NCI-H2196 (cell line): Measurements from ENCODE around the gene UBC.
A peak's percentile ranks its signal among the peaks of the same experiment; 100 is the strongest.
"Not testable (repeated sequence)": the region's sequence is repeated elsewhere in the genome, so short reads cannot be mapped to it uniquely, and the experiment has no call there.

ENCODE experiments used
- DNase-seq: peaks from one replicate; lab custom pipeline; 2025; ENCODE audit not compliant: unreplicated experiment; lab: John Stamatoyannopoulos, UW

The UBC gene

DNA sequence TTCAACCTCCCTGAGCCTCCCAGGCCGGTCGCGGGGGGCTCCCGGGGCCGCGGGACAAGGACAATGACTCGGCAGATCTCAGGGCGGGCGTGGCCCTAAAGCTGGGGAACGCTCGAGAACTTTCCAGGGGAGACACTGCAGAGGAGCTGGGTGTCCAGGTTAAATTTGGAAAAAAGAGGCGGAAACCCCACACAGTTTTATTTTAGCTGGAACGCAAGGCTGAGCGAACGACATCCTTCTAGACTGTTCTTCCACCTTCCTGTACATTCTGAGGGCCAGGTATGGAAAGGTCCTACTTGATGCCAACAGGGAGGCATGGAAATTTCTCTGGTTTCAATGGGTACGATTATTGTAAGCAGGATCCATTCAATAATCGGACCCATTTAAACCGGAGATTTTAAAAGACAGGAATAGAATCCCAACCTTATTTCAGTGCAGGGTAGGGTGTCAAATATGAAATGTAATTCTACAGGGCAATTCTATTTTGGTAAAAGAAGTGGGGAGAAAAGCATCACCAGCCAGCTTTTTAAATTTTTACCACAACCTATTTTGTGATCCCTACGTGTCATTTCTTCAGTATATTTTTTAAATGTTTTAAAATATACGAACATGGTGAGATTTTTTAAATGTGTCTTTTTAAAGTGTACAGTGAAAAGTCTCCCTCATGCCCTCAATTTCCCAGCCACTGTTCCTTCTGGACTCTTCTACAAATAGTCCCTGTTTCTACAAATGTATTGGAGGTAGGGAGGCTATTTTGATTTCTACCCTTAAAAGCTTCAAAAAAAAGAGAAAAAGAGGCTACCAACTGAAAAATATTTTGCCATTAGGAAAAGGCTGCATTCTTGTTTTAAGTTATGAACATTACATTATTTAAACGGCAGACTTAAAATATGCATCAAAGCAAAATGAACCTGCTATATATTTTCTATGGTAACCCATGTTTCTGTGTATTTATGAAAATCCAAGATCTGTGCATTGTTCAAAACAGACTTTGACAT is 1.1 kb upstream of the UBC start:
- no peak for DNase-seq

DNA sequence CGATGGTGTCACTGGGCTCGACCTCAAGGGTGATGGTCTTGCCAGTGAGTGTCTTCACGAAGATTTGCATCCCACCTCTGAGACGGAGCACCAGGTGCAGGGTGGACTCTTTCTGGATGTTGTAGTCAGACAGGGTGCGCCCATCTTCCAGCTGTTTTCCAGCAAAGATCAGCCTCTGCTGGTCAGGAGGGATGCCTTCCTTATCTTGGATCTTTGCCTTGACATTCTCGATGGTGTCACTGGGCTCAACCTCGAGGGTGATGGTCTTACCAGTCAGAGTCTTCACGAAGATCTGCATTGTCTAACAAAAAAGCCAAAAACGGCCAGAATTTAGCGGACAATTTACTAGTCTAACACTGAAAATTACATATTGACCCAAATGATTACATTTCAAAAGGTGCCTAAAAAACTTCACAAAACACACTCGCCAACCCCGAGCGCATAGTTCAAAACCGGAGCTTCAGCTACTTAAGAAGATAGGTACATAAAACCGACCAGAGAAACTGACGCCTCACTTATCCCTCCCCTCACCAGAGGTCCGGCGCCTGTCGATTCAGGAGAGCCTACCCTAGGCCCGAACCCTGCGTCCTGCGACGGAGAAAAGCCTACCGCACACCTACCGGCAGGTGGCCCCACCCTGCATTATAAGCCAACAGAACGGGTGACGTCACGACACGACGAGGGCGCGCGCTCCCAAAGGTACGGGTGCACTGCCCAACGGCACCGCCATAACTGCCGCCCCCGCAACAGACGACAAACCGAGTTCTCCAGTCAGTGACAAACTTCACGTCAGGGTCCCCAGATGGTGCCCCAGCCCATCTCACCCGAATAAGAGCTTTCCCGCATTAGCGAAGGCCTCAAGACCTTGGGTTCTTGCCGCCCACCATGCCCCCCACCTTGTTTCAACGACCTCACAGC is 717 bp downstream of the UBC start:
- no peak for DNase-seq

GRCh38 chr12:124912529-124913287 is 1.7 kb downstream of the UBC start:
- not testable (repeated sequence) for DNase-seq

GRCh38 chr12:124911521-124911920 is 2.9 kb downstream of the UBC start:
- DNase-seq: not testable (repeated sequence)

GRCh38 chr12:124910561-124911478 is 3.6 kb downstream of the UBC start:
- DNase-seq: no peak

- no peak for DNase-seq
These were observed 4.5 kb downstream of the UBC start for GRCh38 chr12:124909831-124910560.

DNA sequence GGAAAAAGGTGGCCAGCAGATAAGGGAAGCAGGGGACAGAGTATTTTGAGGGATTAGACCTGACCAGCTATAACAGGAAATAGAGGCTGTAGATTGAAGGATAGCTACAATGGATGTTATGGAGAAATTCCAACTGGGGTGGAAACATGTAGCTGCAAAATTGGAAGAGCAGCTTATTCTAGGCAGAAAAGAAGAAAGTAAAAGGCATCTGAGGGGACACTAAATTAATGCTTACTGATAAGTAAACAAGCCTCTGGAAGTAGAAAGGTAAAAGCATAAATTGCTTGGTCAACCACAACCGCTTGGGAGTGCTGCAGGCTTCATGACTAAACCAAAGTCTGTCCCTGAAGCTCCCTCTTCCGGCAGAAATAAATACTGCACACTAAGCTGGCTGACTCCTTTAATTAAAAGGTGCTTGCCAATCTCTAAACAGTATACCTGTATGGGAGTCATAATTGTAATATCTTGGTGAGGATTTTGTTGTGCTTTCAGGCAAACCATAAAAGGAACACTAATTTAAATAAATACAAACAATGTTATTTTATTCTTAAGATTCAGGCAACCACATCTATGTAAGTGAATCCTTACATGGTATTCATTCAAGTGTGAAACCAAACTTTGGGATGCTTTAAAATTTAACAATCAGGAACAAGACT is 7.7 kb downstream of the UBC start:
- DNase-seq: no peak

GRCh38 chr12:124904306-124905098 is 9.9 kb downstream of the UBC start:
- peak; percentile 13 for DNase-seq

DNA sequence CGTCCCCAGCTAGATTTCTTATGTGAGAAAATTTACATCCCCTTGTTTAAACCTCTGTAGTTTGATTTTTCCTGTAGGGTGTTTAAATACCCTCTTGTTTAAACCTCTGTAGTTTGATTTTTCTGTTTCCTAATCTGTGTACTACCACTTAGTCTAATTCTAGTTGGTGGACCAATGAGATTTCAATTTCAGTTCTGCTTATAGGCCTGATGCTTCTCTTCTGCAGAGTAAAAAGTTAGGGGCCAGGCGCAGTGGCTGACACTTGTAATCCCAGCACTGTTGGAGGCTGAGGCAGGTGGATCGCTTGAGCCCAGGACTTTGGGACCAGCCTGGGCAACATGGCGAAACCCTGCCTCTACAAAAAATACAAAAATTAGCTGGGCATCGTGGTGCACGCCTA is 11.5 kb downstream of the UBC start:
- no peak for DNase-seq

- no peak for DNase-seq
These were observed 13.4 kb downstream of the UBC start for GRCh38 chr12:124901003-124901402.

GRCh38 chr12:124900345-124900795 is 14.1 kb downstream of the UBC start:
- DNase-seq: not testable (repeated sequence)

- DNase-seq: no peak
These were observed 15.5 kb downstream of the UBC start for GRCh38 chr12:124898923-124899294.

DNA sequence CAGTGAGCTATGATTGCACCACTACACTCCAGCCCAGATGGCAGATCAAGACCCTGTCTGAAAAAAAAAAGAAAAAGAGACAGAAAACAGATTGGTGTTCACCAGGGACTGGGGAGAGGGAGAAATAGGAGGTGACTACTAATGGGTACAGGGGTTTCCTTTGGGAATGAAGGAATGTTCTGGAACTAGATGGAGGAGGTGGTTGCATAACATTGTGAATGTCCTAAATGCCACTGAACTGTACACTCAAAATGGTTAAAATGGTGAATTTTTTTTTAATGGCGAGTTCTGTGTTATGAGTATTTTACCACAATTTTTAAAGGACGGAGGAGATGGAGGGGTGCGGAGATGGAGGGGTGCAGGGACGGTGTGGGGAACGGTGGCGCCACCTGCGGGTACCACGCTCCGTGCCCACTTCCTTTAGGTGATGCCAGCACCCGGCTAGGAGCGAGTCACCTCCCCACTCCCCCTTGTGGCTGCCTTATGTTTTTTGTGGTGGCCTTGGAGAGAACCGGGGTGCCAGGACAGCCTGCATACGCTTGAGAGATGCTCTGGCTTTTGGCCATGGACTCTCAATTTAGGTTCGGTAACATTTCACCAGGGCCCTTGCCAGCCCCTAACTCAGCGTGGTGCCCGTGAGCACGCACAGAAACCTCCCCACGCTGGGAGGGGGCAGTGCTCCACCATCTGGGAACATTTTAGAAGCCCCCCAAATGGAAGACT is 16.1 kb downstream of the UBC start:
- no peak for DNase-seq

DNA sequence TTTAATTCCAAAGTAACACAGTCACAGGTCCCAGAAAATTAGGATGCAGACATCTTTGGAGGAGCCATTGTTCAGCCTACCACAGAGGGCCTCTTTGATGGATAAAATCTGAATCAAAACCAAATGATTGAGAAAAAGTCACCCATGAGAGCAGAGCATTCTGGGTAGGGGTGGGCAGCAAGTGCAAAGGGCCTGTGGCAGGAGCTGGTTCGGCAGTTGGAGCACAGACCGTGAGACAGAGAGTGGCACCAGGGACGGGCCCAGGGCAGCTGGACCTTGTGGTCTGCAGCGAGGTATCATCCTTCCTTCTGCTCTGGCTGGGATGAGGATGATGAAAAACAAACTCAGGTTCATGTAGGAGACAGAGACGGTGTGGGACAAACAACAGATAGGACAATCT is 18.0 kb downstream of the UBC start:
- no peak for DNase-seq

GRCh38 chr12:124893792-124894516 is 20.5 kb downstream of the UBC start:
- no peak for DNase-seq

GRCh38 chr12:124888260-124888659 is 26.2 kb downstream of the UBC start:
- no peak for DNase-seq

DNA sequence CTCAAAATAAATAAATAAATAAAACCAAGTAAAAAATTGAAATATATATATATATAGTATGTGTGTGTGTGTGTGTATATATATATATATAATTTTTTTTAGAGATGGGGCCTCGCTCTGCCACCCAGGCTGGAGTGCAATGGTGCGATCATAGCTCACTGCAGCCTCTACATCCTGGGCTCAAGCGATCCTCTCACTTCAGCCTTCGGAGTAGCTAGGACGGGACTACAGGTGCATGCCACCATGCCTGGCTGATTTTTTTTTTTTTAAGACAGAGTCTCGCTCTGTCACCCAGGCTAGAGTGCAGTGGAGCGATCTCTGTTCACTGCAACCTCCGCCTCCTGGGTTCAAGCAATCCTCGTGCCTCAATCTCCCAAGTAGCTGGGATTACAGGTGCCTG is 26.7 kb downstream of the UBC start:
- not testable (repeated sequence) for DNase-seq
